Measurements from ENCODE around the gene CENPN. TPM values are rescaled to one million over a fixed set of nuclear protein-coding genes. Genes with fewer than 3 reads are reported as not detected.

CENPN gene
- total RNA-seq, 1 experiment from 2014 or later: 56.6 TPM

DNA sequence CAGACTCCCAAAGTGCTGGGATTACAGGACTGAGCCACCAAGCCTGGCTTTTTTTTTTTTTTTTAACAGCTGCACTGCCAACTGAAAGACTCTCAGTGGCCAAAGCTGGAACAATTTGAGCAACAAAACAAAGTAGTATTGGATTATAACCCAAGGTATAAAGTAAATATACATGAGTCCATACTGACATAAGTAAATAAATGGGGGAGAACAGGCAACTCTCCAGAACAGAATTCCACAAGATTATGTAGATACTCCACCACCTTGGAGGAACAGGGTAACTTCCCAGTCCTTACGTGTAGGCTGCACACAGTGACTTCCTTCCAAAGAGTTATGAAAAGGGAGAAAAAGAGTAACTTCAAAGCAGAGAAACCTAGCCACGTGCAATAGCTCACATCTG lies 16.0 kb upstream of the CENPN start:
- Histone ChIP-seq H3K36me3 (ENCODE audit: control insufficient read depth, insufficient read depth, low read length) (no peaks in the 10 kb centered on the region), H3K4me1 (ENCODE audit: control insufficient read depth, insufficient read depth, low read length) (peaks cover 4% of the 10 kb centered on the region; the same call in 1 of the 2 replicates), H3K27me3 (ENCODE audit: control insufficient read depth, insufficient read depth, low read length) (no peaks in the 10 kb centered on the region), H3K27ac (ENCODE audit: low read length) (no peak overlapping the region), H3K9me3 (ENCODE audit: control insufficient read depth, insufficient read depth, low read depth, low read length) (no peaks in the 10 kb centered on the region), H3K4me3 (ENCODE audit: low read depth in 2 of 2, low read length in 2 of 2) (no peak overlapping the region)
- intact Hi-C loops (cut with micrococcal nuclease; ENCODE audit: unreplicated experiment) (no loop called here), in situ Hi-C loops (cut with HindIII; ENCODE audit: low pct_unique_long_range_greater_than_20kb, low sequenced_read_pairs) (no loop called here)
- no TSS peak for BruUV-seq (replicated peaks)
- TF ChIP-seq POLR2AphosphoS5 (IDR thresholded peaks at IDR 0.05; ENCODE audit: low read depth, low read length) (no peak), SIN3A (IDR thresholded peaks at IDR 0.05; ENCODE audit: borderline replicate concordance, insufficient read depth, low read depth, low read length) (no peak), TCF7L2 (IDR thresholded peaks at IDR 0.05; ENCODE audit: low read depth, low read length) (no peak)
- TF ChIP-seq, protein P1, sequence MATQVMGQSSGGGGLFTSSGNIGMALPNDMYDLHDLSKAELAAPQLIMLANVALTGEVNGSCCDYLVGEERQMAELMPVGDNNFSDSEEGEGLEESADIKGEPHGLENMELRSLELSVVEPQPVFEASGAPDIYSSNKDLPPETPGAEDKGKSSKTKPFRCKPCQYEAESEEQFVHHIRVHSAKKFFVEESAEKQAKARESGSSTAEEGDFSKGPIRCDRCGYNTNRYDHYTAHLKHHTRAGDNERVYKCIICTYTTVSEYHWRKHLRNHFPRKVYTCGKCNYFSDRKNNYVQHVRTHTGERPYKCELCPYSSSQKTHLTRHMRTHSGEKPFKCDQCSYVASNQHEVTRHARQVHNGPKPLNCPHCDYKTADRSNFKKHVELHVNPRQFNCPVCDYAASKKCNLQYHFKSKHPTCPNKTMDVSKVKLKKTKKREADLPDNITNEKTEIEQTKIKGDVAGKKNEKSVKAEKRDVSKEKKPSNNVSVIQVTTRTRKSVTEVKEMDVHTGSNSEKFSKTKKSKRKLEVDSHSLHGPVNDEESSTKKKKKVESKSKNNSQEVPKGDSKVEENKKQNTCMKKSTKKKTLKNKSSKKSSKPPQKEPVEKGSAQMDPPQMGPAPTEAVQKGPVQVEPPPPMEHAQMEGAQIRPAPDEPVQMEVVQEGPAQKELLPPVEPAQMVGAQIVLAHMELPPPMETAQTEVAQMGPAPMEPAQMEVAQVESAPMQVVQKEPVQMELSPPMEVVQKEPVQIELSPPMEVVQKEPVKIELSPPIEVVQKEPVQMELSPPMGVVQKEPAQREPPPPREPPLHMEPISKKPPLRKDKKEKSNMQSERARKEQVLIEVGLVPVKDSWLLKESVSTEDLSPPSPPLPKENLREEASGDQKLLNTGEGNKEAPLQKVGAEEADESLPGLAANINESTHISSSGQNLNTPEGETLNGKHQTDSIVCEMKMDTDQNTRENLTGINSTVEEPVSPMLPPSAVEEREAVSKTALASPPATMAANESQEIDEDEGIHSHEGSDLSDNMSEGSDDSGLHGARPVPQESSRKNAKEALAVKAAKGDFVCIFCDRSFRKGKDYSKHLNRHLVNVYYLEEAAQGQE (IDR thresholded peaks at IDR 0.05; ENCODE audit: insufficient read depth in 1 of 2, low read depth in 2 of 2, low read length in 1 of 2): no peak
- TF ChIP-seq, protein P2, sequence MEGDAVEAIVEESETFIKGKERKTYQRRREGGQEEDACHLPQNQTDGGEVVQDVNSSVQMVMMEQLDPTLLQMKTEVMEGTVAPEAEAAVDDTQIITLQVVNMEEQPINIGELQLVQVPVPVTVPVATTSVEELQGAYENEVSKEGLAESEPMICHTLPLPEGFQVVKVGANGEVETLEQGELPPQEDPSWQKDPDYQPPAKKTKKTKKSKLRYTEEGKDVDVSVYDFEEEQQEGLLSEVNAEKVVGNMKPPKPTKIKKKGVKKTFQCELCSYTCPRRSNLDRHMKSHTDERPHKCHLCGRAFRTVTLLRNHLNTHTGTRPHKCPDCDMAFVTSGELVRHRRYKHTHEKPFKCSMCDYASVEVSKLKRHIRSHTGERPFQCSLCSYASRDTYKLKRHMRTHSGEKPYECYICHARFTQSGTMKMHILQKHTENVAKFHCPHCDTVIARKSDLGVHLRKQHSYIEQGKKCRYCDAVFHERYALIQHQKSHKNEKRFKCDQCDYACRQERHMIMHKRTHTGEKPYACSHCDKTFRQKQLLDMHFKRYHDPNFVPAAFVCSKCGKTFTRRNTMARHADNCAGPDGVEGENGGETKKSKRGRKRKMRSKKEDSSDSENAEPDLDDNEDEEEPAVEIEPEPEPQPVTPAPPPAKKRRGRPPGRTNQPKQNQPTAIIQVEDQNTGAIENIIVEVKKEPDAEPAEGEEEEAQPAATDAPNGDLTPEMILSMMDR (IDR thresholded peaks at IDR 0.05): no peak
- ChIA-PET POLR2A (no interaction called here), CTCF (no interaction called here)
- ATAC-seq: no peak
- DNase-seq (ENCODE audit: low read depth, low spot score): no peak

DNA sequence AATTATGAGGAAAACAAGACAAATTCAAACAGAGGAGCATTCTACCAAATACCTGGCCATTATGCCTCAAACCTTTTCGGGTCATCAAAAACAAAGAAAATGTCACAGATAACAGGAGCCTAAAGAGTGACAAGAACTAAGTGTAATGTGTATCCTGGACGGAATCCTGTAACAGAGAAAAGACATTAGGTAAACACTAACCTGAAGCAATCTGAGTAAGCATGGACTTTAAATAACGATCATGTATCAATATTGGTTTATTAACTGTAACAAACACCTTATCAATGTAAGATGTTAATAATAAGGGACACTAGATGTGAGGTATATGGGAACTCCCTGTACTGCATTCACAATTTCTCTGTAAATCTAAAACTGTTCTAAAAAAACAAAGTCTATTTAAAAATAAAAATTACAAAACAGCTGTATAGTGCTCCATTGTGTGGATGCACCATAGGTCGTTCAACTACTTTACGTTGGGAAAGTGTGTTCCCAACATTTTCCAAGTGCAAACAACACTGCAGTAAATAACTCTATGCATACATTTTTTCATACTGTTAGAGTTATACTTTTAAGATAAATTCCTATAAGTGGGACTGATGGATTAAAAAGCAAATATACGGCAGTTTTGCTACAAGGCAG lies 15.1 kb upstream of the CENPN start:
- DNase-seq (ENCODE audit: low read depth, low spot score) (no peak), ATAC-seq (no peak)
- Histone ChIP-seq H3K4me3 (ENCODE audit: low read depth in 2 of 2, low read length in 2 of 2) (no peak overlapping the region), H3K4me1 (ENCODE audit: control insufficient read depth, insufficient read depth, low read length) (peaks cover 5% of the 10 kb centered on the region), H3K27me3 (ENCODE audit: control insufficient read depth, insufficient read depth, low read length) (no peaks in the 10 kb centered on the region), H3K9me3 (ENCODE audit: control insufficient read depth, insufficient read depth, low read depth, low read length) (no peaks in the 10 kb centered on the region), H3K36me3 (ENCODE audit: control insufficient read depth, insufficient read depth, low read length) (no peaks in the 10 kb centered on the region), H3K27ac (ENCODE audit: low read length) (no peak overlapping the region)
- BruUV-seq (replicated peaks): no TSS peak
- in situ Hi-C loops (cut with HindIII; ENCODE audit: low pct_unique_long_range_greater_than_20kb, low sequenced_read_pairs) (no loop called here), intact Hi-C loops (cut with micrococcal nuclease; ENCODE audit: unreplicated experiment) (no loop called here)
- ChIA-PET CTCF (no interaction called here), POLR2A (no interaction called here)
- TF ChIP-seq POLR2AphosphoS5 (IDR thresholded peaks at IDR 0.05; ENCODE audit: low read depth, low read length) (no peak), TCF7L2 (IDR thresholded peaks at IDR 0.05; ENCODE audit: low read depth, low read length) (no peak), SIN3A (IDR thresholded peaks at IDR 0.05; ENCODE audit: borderline replicate concordance, insufficient read depth, low read depth, low read length) (no peak)
- TF ChIP-seq, protein P2 (IDR thresholded peaks at IDR 0.05): no peak
- TF ChIP-seq, protein P1 (IDR thresholded peaks at IDR 0.05; ENCODE audit: insufficient read depth in 1 of 2, low read depth in 2 of 2, low read length in 1 of 2): no peak
